ENCODE results near the gene VWF.

The VWF gene

GRCh38 chr12:5976711-5977110 is 147.8 kb downstream of the VWF start:
- peaks cover 11% of the 10 kb centered on the region for H3K27me3 ChIP-seq (ENCODE audit: insufficient read depth, insufficient read length)
- no peaks in the 10 kb centered on the region for H3K9me3 ChIP-seq (ENCODE audit: insufficient read depth, low read length)
- DNase-seq (ENCODE audit: low read depth, low spot score), result no peak
- H3K9ac ChIP-seq (ENCODE audit: insufficient read length, low read depth), result no peak overlapping the region
- no peaks in the 10 kb centered on the region for H3K36me3 ChIP-seq (ENCODE audit: insufficient read depth, insufficient read length, low read length)
- no peaks in the 10 kb centered on the region for H3K4me1 ChIP-seq (ENCODE audit: insufficient read depth, insufficient read length)
- no peak overlapping the region for H3K4me3 ChIP-seq (ENCODE audit: insufficient read length, low read depth)
- TF ChIP-seq SUZ12 (IDR thresholded peaks at IDR 0.05; ENCODE audit: extremely low read depth, insufficient read depth, insufficient read length) (no peak), ZNF274 (IDR thresholded peaks at IDR 0.05; ENCODE audit: low read depth, low read length) (no peak), YY1 (IDR thresholded peaks at IDR 0.05; ENCODE audit: insufficient read depth, insufficient read length) (no peak)

GRCh38 chr12:5976196-5976595 is 148.3 kb downstream of the VWF start:
- Histone ChIP-seq H3K27me3 (ENCODE audit: insufficient read depth, insufficient read length) (peaks cover 15% of the 10 kb centered on the region), H3K4me1 (ENCODE audit: insufficient read depth, insufficient read length) (no peaks in the 10 kb centered on the region), H3K9ac (ENCODE audit: insufficient read length, low read depth) (no peak overlapping the region), H3K36me3 (ENCODE audit: insufficient read depth, insufficient read length, low read length) (no peaks in the 10 kb centered on the region), H3K9me3 (ENCODE audit: insufficient read depth, low read length) (no peaks in the 10 kb centered on the region), H3K4me3 (ENCODE audit: insufficient read length, low read depth) (no peak overlapping the region)
- no peak for TF ChIP-seq YY1 (IDR thresholded peaks at IDR 0.05; ENCODE audit: insufficient read depth, insufficient read length)
- no peak for TF ChIP-seq SUZ12 (IDR thresholded peaks at IDR 0.05; ENCODE audit: extremely low read depth, insufficient read depth, insufficient read length)
- no peak for TF ChIP-seq ZNF274 (IDR thresholded peaks at IDR 0.05; ENCODE audit: low read depth, low read length)
- no peak for DNase-seq (ENCODE audit: low read depth, low spot score)

GRCh38 chr12:5973461-5974115 is 150.9 kb downstream of the VWF start:
- H3K4me3 ChIP-seq (ENCODE audit: insufficient read length, low read depth), result no peak overlapping the region
- no peaks in the 10 kb centered on the region for H3K36me3 ChIP-seq (ENCODE audit: insufficient read depth, insufficient read length, low read length)
- peaks cover 30% of the 10 kb centered on the region for H3K27me3 ChIP-seq (ENCODE audit: insufficient read depth, insufficient read length)
- DNase-seq (ENCODE audit: low read depth, low spot score), result no peak
- no peak overlapping the region for H3K9ac ChIP-seq (ENCODE audit: insufficient read length, low read depth)
- H3K9me3 ChIP-seq (ENCODE audit: insufficient read depth, low read length), result no peaks in the 10 kb centered on the region
- TF ChIP-seq ZNF274 (IDR thresholded peaks at IDR 0.05; ENCODE audit: low read depth, low read length), result no peak
- TF ChIP-seq YY1 (IDR thresholded peaks at IDR 0.05; ENCODE audit: insufficient read depth, insufficient read length), result no peak
- no peak for TF ChIP-seq SUZ12 (IDR thresholded peaks at IDR 0.05; ENCODE audit: extremely low read depth, insufficient read depth, insufficient read length)
- peaks cover 12% of the 10 kb centered on the region for H3K4me1 ChIP-seq (ENCODE audit: insufficient read depth, insufficient read length)

- Histone ChIP-seq H3K27me3 (ENCODE audit: insufficient read depth, insufficient read length) (peaks cover 37% of the 10 kb centered on the region), H3K9ac (ENCODE audit: insufficient read length, low read depth) (no peak overlapping the region), H3K4me3 (ENCODE audit: insufficient read length, low read depth) (no peak overlapping the region), H3K4me1 (ENCODE audit: insufficient read depth, insufficient read length) (peaks cover 12% of the 10 kb centered on the region), H3K9me3 (ENCODE audit: insufficient read depth, low read length) (no peaks in the 10 kb centered on the region), H3K36me3 (ENCODE audit: insufficient read depth, insufficient read length, low read length) (no peaks in the 10 kb centered on the region)
- DNase-seq (ENCODE audit: low read depth, low spot score), result no peak
- no peak for TF ChIP-seq SUZ12 (IDR thresholded peaks at IDR 0.05; ENCODE audit: extremely low read depth, insufficient read depth, insufficient read length)
- TF ChIP-seq ZNF274 (IDR thresholded peaks at IDR 0.05; ENCODE audit: low read depth, low read length), result no peak
- no peak for TF ChIP-seq YY1 (IDR thresholded peaks at IDR 0.05; ENCODE audit: insufficient read depth, insufficient read length)
Observed at GRCh38 chr12:5972387-5972786, 152.1 kb downstream of the VWF start.

- Histone ChIP-seq H3K4me1 (ENCODE audit: insufficient read depth, insufficient read length) (peaks cover 12% of the 10 kb centered on the region), H3K9me3 (ENCODE audit: insufficient read depth, low read length) (no peaks in the 10 kb centered on the region), H3K27me3 (ENCODE audit: insufficient read depth, insufficient read length) (peaks cover 37% of the 10 kb centered on the region), H3K4me3 (ENCODE audit: insufficient read length, low read depth) (no peak overlapping the region), H3K9ac (ENCODE audit: insufficient read length, low read depth) (no peak overlapping the region), H3K36me3 (ENCODE audit: insufficient read depth, insufficient read length, low read length) (no peaks in the 10 kb centered on the region)
- DNase-seq (ENCODE audit: low read depth, low spot score), result no peak
- TF ChIP-seq ZNF274 (IDR thresholded peaks at IDR 0.05; ENCODE audit: low read depth, low read length) (no peak), YY1 (IDR thresholded peaks at IDR 0.05; ENCODE audit: insufficient read depth, insufficient read length) (no peak), SUZ12 (IDR thresholded peaks at IDR 0.05; ENCODE audit: extremely low read depth, insufficient read depth, insufficient read length) (no peak)
Observed at GRCh38 chr12:5971194-5971850, 153.1 kb downstream of the VWF start.

GRCh38 chr12:5969974-5970690 is 154.3 kb downstream of the VWF start:
- Histone ChIP-seq H3K9ac (ENCODE audit: insufficient read length, low read depth) (no peak overlapping the region), H3K9me3 (ENCODE audit: insufficient read depth, low read length) (no peaks in the 10 kb centered on the region), H3K27me3 (ENCODE audit: insufficient read depth, insufficient read length) (peaks cover 37% of the 10 kb centered on the region), H3K4me1 (ENCODE audit: insufficient read depth, insufficient read length) (peaks cover 18% of the 10 kb centered on the region), H3K36me3 (ENCODE audit: insufficient read depth, insufficient read length, low read length) (no peaks in the 10 kb centered on the region), H3K4me3 (ENCODE audit: insufficient read length, low read depth) (no peak overlapping the region)
- TF ChIP-seq SUZ12 (IDR thresholded peaks at IDR 0.05; ENCODE audit: extremely low read depth, insufficient read depth, insufficient read length), result no peak
- TF ChIP-seq YY1 (IDR thresholded peaks at IDR 0.05; ENCODE audit: insufficient read depth, insufficient read length), result no peak
- no peak for TF ChIP-seq ZNF274 (IDR thresholded peaks at IDR 0.05; ENCODE audit: low read depth, low read length)
- DNase-seq (ENCODE audit: low read depth, low spot score), result no peak
